GM18526 (cell line): ENCODE measurements around the gene IQCK.

Experiments used
- POLR2A ChIP-seq: IDR thresholded peaks from 3 replicates; pipeline ENCODE4 v1.6.1; 2011; ENCODE audit not compliant: insufficient read length; ENCODE audit errors: extremely low read depth

Gene IQCK

DNA sequence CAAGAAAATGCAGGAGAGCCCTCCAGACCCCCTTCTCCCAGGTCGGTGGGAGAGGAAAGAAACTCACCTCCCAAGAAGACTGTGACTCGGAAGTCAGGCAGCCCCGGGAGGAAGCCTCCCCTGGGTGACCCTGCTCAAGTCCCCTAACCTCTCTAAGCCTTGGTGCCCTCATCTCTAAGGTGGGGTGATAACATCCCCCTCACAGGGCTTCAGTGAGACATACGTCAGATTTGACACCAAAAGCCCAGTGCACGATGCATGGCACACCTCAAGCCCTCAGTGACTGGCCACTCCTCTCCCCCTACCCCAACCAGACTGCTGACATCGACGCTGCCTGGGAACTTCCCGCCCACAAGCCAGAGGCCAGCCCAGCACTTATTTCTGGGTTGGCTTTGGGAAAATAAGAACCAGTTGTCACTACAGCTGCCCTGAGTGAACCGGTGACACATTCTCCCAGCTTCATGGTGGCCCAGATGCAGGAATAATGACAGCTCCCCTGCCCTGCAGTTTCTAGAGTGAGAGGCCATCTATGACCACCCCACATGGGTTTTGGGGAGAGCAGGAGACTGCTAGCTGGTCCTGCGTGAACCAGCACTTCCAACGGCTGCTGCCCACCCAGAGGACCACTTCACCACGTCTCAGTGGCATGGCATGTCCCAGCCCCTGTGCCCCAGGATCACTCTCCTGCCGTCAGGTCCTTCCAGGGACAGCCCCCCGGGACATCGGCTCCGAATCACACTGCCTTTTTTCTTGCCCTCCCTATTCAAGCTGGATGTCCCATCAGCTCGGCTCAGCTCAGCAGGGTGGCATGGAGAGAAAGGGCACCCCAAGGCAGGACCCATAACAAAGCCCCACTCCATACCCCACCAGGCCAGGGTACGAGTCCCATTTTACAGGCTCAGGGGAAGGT, 9.5 kb upstream of the IQCK start:
- TF ChIP-seq POLR2A, result no peak

DNA sequence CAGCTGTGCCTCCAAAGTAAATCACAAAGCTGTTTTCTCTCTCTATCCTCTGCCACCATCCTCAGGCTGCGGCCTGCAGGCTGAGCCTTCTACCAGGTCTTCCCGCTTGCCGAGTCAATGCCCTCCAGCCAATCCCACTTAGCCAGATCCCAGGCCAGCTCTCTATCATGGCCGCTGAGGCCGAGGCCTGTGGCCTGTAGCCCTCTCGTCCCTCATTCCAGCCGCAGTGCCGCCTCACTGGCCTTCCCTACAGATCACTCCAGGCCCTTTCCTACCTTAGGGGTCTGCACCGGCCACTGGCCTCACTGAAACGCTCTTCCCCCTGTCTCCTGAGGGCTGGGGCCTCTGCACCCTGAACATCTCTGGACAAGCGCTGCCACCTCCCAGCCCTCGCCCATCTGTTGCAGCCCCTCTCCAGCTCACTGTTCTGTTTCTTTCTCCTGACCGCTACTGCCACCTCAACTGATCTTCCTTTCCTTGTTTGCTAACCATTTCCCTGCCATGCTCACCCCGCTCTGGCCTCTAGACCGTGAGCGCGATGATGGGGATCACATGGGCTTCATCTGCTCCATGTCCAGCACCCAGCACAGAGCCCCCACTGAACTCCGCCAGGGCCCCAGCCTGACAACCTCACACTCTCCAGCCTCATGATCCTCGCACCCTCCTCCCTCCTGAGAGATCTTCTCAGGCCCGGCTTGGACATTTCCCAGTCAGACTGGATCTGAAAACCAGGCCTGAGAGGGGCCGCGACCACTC, 8.5 kb upstream of the IQCK start:
- no peak for TF ChIP-seq POLR2A

DNA sequence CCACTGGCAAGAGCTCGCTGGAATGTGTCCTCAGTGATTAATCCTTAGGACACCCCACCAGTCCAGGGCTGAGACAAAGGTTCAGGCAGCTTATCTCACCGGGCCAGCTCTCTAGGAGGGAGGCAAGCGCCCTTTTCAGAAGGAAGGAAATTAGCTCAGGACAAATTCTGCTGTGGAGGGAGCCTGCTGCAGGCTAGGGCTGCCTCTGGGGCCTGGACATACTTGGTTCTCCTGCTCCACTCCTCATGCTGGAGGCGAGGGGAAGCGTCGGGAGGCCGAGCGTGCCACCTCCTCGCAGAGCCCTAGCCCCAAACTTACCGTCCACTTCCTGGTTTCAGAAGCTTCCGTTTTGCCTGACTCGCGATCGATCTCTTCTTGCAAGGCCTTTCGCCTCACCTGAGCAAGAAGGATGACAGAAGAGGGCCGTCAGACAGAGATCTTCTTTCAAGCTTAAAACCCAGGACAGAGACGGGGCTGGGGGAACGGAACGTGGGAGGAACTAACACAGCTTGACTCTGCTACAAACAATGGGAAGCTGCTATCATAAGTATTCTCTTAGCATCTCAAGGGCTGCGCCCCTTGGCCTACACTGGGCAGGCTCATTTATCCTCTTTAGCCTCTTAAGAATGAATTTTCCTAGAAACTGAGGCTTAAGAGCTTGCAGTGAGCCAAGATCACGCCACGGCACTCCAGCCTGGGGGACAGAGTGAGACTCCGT, 7.7 kb upstream of the IQCK start:
- TF ChIP-seq POLR2A, result no peak

DNA sequence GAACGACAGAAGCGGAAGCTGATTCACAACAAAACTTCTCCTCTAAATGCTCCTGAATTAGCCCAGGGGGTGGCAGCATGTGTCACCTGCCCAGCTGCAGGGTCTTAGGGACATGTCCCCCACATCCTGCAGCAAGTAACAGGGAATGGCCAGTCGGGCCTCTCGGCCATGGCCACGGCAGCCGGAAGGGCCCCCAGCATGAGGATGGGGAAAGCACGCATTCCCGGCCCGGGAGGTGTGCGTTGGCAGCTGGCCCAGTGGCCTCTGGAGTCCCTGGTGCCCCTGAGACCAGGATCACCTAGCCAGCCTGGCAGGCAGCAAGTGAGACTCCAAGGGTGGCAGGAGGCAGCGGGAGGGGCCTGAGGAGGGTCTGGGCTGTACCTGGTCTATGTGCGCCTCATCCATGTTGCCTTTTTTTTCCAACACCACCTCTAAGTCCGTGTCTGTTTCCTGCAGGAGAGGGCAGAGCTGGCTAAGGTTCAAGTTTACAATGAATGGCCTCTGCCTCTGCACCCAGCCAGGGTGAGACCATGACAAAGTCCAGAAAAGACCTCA, 7.0 kb upstream of the IQCK start:
- no peak for TF ChIP-seq POLR2A

DNA sequence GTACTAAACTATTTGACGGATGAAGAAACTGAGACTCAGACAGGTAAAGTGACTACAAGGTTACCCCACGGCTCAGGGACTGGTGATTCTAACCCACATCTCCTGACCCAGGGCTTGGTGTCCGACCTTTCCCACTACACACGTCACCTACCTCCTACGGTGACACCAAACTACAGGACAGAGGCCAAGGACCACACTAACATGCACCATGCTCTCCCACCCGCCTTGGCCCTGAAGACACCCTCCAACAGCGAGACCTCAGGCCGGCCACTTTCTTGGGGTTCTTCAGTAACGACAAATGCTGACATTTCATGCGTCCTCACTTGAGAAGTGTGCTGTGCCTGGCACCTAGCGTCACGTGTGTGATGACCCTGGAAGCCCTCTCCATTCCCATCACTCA, 6.4 kb upstream of the IQCK start:
- no peak for TF ChIP-seq POLR2A

DNA sequence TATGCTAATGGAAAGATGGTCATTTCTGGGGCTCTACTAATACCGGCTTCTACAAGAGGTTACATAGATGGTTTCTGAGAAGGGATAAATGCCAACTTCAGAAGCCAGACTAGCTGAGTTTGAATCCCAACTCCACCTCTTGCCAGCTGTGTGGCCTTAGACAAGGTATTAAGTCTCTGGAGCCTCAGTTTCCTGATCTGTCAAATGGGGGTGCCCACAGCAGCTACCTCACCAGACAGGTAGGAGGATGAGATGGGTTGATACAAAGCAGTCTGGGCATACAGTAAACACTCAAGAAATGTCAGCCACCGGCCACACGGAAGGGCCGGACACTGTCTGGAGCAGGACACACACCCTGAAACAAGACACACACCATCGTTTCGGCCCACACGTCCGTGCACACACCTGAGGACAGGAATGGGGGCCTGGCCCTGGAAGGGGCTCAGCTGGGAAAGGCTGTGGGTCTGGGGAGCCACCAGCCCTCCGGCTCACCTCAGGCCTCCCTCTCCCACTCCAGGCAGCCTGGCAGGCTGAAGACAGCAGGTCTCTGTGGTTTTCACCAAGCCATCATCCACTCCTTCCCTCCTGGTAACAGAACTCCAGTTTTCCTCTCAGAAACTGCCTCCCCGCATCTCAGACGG, 5.5 kb upstream of the IQCK start:
- TF ChIP-seq POLR2A, result no peak

DNA sequence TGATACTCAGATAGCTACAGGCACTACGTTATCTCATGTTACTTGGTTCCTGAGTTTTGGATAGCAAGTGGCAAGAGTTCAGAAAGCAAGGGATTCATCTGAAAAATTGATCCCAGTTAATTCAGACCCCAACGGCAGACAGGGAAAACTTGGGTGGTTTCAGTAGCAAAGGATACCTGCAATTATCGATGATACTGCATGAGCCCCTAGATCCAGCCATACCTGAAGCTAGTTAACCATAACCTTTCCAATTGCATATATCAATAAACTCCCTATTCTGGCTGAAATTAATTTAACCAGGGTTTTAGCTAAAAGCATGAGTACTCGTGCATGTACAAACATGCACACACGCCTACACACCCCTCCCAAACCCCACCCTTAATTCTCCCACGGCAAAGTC, 4.4 kb upstream of the IQCK start:
- TF ChIP-seq POLR2A, result no peak

DNA sequence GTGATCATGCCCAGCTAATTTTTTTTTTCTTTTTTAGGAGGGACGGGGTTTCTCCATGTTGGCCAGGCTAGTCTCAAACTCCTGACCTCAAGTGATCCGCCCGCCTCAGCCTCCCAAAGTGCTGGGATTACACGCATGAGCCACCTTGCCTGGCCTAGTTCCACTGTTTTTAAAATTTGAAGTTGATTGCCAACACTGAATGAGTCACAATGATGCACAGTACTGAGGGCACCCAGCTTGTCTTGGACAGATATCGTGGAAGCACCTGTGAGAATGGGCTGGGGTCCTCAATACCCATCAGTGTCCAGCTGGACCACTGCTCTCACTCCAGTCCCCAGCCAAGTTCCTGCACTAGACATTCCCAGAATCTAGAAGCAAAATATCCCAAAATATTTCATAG, 2.5 kb upstream of the IQCK start:
- TF ChIP-seq POLR2A, result no peak

DNA sequence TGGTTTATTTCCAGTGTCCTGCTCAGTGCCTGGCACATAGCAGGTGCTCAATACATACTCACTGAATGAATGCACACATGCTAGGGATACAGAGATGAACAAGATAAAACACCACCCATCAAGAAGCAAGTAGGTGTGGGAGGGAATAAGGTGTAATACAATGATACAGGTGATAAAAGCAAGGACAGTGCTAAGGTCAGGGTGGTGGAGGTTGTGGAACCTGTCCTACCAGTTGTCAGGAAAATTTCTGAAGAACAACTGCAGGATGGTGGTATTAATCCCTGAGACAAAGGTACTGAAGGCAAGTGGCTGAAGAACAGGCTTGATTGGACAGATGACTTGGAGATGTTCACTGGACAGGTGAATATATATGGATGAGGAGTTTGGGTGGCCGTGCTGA, 1.9 kb upstream of the IQCK start:
- TF ChIP-seq POLR2A, result no peak

DNA sequence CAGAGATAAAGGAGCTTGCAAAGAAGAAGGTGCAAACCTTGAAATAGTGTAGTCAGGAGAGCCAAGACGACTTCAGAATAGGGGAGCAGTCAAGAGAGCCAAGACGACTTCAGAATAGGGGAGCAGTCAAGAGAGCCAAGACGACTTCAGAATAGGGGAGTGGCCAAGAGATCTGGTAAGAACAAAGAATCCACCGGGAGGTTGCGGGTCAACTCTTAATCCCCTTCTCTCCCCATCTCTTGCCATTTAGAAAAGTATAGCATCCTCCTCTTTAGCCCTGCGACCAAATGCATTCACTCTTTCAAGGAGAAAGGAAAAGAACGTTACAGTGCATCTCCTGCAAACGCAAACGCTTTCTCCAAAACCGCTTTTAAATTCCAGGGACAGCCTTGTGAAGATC, 757 bp upstream of the IQCK start:
- no peak for TF ChIP-seq POLR2A

DNA sequence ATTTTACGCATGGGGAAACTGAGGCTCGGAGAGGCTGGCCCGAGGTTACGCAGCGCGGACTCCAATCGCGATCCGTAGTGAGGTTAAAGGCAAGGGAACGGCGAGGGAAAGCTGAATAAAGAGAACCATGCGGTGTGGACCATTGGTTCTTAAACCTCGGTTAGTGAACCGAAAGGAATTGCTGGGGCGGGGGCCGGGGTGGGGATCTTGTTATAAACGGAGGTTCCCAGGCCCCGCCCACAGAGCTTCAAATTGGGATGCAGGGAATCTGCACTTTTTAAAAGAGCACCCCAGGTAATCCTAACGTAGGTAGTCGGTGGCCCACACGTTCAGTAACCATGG, 524 bp downstream of the IQCK start:
- TF ChIP-seq POLR2A, result no peak

DNA sequence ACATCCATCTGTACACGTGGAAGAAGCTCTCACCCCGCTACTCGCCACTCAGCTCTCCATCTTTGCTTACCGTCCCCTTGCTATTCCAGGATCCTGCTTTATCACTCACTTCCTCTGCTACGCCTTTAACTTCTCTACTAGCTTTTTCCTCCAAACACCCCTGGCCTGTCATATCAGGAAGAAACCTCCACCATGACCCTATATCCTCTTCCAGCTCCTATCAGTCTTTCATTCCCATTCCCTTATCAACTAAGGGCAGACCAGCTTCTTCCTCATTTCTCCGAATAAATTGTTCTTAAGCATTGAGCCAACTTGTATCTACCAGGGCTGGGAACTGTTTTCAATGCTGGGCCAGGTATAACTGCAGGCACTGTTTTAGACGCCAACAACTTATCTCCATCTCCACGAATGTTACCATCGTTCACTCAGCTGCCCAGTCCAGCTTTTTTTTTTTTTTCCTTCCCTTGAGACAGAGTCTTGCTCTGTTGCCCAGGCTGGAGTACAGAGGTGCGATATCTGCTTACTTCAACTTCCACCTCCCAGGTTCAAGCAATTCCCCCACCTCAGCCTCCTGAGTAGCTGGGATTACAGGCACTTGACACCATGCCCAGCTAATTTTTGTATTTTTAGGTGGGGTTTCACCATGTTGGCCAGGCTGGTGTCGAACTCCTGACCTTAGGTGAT, 4.3 kb downstream of the IQCK start:
- TF ChIP-seq POLR2A, result no peak

DNA sequence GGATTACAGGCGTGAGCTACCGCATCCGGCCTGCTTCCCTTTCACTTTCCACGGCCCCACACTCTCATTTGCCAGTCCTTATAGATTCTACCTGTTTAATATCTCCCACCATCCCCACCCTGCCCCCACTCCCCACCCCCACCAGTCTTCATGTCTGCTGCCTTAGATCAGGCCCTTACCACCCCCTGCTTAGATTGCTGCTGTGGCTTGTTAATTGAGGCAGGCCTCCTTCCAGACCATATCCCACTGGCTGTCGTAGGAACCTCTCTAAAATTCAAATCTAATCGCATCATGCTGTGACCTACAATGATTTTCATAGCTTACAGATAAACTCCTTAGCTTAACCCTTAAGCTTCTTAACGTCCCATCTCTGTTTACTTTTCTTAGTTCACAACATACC, 4.9 kb downstream of the IQCK start:
- no peak for TF ChIP-seq POLR2A

DNA sequence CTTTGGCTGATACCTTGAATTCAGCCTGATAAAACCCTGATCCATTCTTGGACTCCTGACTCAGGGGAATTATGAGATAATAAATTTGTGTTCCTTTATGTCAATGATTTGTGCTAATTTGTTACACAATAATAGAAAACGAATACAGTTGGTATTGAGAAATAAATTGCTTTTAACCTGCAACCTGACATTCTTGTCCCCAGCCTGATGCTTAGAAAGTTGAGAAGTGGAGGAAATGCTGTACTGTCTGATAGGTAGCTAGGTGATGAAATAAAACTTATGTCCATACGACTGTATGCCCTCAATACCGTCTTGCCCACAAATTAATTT, 10.5 kb downstream of the IQCK start:
- no peak for TF ChIP-seq POLR2A

DNA sequence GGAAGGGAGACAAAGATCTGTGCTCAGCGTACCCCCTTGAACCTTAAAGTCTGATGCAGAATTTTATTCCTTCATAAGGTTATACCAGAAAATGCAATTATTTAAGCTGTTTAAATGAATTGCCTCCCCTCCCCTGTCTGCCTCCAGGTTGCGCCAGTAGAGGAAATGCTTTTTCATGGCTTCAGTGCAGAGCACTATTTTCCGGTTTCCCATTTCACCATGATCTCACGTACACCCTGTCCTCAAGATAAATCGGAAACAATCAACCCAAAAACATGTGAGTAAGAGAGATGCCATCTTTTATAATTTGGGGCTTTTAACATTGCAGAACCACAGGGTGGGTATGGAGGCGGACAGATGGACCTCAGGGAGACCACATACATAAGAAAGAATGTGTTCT, 15.5 kb downstream of the IQCK start:
- no peak for TF ChIP-seq POLR2A
